Mesothelial cell of epicardium (in vitro differentiated cells): ENCODE data around the gene ALK. TPM values are rescaled to one million over a fixed set of nuclear protein-coding genes. Genes with fewer than 3 reads are reported as not detected.

Experiments used
- DNase-seq, 2 experiments: peaks; one replicate each; pipeline ENCODE4 v3.0.0; 2021; ENCODE audit warnings: low spot score in 2 of 2; ENCODE audit not compliant: unreplicated experiment in 2 of 2
- H3K27ac Mint-ChIP-seq: 2 replicates; pipeline ENCODE4 v1.8.0; 2021; ENCODE audit warnings: mixed read lengths
- H3K27me3 Mint-ChIP-seq: 2 replicates; pipeline ENCODE4 v1.8.0; 2021; ENCODE audit warnings: low read depth, mixed read lengths
- H3K36me3 Mint-ChIP-seq: 2 replicates; pipeline ENCODE4 v1.8.0; 2021; ENCODE audit warnings: mixed read lengths
- H3K4me1 Mint-ChIP-seq: 2 replicates; pipeline ENCODE4 v1.8.0; 2021; ENCODE audit warnings: mixed read lengths
- H3K4me3 Mint-ChIP-seq: 2 replicates; pipeline ENCODE4 v1.8.0; 2021; ENCODE audit warnings: mild to moderate bottlenecking, moderate library complexity, mixed read lengths
- H3K9me3 Mint-ChIP-seq: 2 replicates; pipeline ENCODE4 v1.8.0; 2021; ENCODE audit warnings: mixed read lengths
- CTCF ChIP-seq: fragments of 200-600 bp; sonication (generic); IDR thresholded peaks from one replicate; pipeline ENCODE4 v1.5.0; 2021; ENCODE audit warnings: antibody characterized with exemption; ENCODE audit not compliant: unreplicated experiment
- total RNA-seq: library from RNA; stranded (reverse); gene quantifications from 3 replicates; pipeline ENCODE4 v1.2.1, GENCODE V29; 2021

ALK gene
- total RNA-seq, 1 donor from 2014 or later, result 0.13 TPM

- DNase-seq, result no peak
- no peak overlapping the region for H3K27ac Mint-ChIP-seq
- TF ChIP-seq CTCF, result no peak
- H3K36me3 Mint-ChIP-seq, result no peaks in the 10 kb centered on the region
- H3K4me3 Mint-ChIP-seq, result no peak overlapping the region
- peaks cover 5% of the 10 kb centered on the region for H3K4me1 Mint-ChIP-seq
- H3K27me3 Mint-ChIP-seq, result peaks cover 52% of the 10 kb centered on the region
- H3K9me3 Mint-ChIP-seq, result no peaks in the 10 kb centered on the region
Measured at GRCh38 chr2:29579495-29580169, 341.8 kb downstream of the ALK start.

GRCh38 chr2:29578084-29578598, 343.2 kb downstream of the ALK start:
- no peak for DNase-seq
- Mint-ChIP-seq H3K4me3 (no peak overlapping the region), H3K27me3 (peaks cover 62% of the 10 kb centered on the region), H3K4me1 (peaks cover 5% of the 10 kb centered on the region), H3K36me3 (no peaks in the 10 kb centered on the region), H3K27ac (no peak overlapping the region), H3K9me3 (no peaks in the 10 kb centered on the region)
- no peak for TF ChIP-seq CTCF

GRCh38 chr2:29576231-29576630, 345.2 kb downstream of the ALK start:
- peaks cover 5% of the 10 kb centered on the region for H3K4me1 Mint-ChIP-seq
- peaks cover 62% of the 10 kb centered on the region for H3K27me3 Mint-ChIP-seq
- H3K9me3 Mint-ChIP-seq, result no peaks in the 10 kb centered on the region
- no peak for DNase-seq
- no peak for TF ChIP-seq CTCF
- H3K4me3 Mint-ChIP-seq, result no peak overlapping the region
- H3K27ac Mint-ChIP-seq, result no peak overlapping the region
- no peaks in the 10 kb centered on the region for H3K36me3 Mint-ChIP-seq

- Mint-ChIP-seq H3K36me3 (no peaks in the 10 kb centered on the region), H3K9me3 (no peaks in the 10 kb centered on the region), H3K4me1 (peaks cover 5% of the 10 kb centered on the region), H3K27me3 (peaks cover 62% of the 10 kb centered on the region), H3K27ac (no peak overlapping the region), H3K4me3 (no peak overlapping the region)
- no peak for TF ChIP-seq CTCF
- no peak for DNase-seq
Measured at GRCh38 chr2:29575370-29575890, 346.0 kb downstream of the ALK start.

GRCh38 chr2:29573612-29574011, 347.8 kb downstream of the ALK start:
- Mint-ChIP-seq H3K9me3 (no peaks in the 10 kb centered on the region), H3K4me3 (no peak overlapping the region), H3K27me3 (peaks cover 61% of the 10 kb centered on the region), H3K4me1 (no peaks in the 10 kb centered on the region), H3K27ac (no peak overlapping the region), H3K36me3 (no peaks in the 10 kb centered on the region)
- no peak for DNase-seq
- TF ChIP-seq CTCF, result no peak
